ENCODE data around the gene CEP164. TPM values are rescaled to one million over a fixed set of nuclear protein-coding genes. Genes with fewer than 3 reads are reported as not detected.

Gene CEP164
- total RNA-seq, 1 experiment from 2014 or later, result 21.0 TPM

GRCh38 chr11:117395476-117395875 is 67.8 kb downstream of the CEP164 start:
- peaks cover 30% of the 10 kb centered on the region for H3K9me3 Mint-ChIP-seq
- H3K4me3 Mint-ChIP-seq, result no peak overlapping the region
- no peak for DNase-seq (ENCODE audit: low spot score)
- ChIA-PET CTCF (interaction anchor here (0.6 kb wide), 1 partner anchor 16 kb away, joined by 4 read pairs; no protein-coding TSS in a partner anchor), POLR2A (interaction anchor here (0.5 kb wide), 1 partner anchor 16 kb away, joined by 4 read pairs; no protein-coding TSS in a partner anchor)
- H3K27ac Mint-ChIP-seq, result no peak overlapping the region
- H3K36me3 Mint-ChIP-seq, result peaks cover 57% of the 10 kb centered on the region
- H3K27me3 Mint-ChIP-seq (ENCODE audit: low read depth), result no peaks in the 10 kb centered on the region
- TF ChIP-seq NR2C2 (CRISPR knock-in tag; IDR thresholded peaks at IDR 0.05) (no peak), FOXP1 (CRISPR knock-in tag; IDR thresholded peaks at IDR 0.05; ENCODE audit: borderline replicate concordance) (no peak), JUN (CRISPR knock-in tag; IDR thresholded peaks at IDR 0.05) (no peak), ZNF416 (CRISPR knock-in tag; IDR thresholded peaks at IDR 0.05) (no peak)
- H3K4me1 Mint-ChIP-seq, result peaks cover under 1% of the 10 kb centered on the region
- ATAC-seq, result no peak

GRCh38 chr11:117396970-117397369 is 69.3 kb downstream of the CEP164 start:
- Mint-ChIP-seq H3K4me3 (no peak overlapping the region), H3K9me3 (peaks cover 30% of the 10 kb centered on the region), H3K36me3 (peaks cover 53% of the 10 kb centered on the region), H3K27me3 (ENCODE audit: low read depth) (no peaks in the 10 kb centered on the region), H3K4me1 (peaks cover 8% of the 10 kb centered on the region), H3K27ac (no peak overlapping the region)
- ATAC-seq, result no peak
- ChIA-PET CTCF (no interaction called here), POLR2A (no interaction called here)
- TF ChIP-seq ZNF317 (CRISPR knock-in tag; IDR thresholded peaks at IDR 0.05; ENCODE audit: borderline replicate concordance, low read depth) (no peak), CTCF (IDR thresholded peaks at IDR 0.05) (no peak), OVOL2 (CRISPR knock-in tag; IDR thresholded peaks at IDR 0.05; ENCODE audit: borderline replicate concordance) (no peak), ATF1 (CRISPR knock-in tag; IDR thresholded peaks at IDR 0.05) (no peak), SOX15 (CRISPR knock-in tag; IDR thresholded peaks at IDR 0.05) (no peak), ZNF425 (CRISPR knock-in tag; conservative IDR thresholded peaks at IDR 0.05) (no peak), ZNF416 (CRISPR knock-in tag; IDR thresholded peaks at IDR 0.05) (no peak), MLX (CRISPR knock-in tag; IDR thresholded peaks at IDR 0.05) (no peak), HMGA2 (CRISPR knock-in tag; IDR thresholded peaks at IDR 0.05) (no peak), JUN (CRISPR knock-in tag; IDR thresholded peaks at IDR 0.05) (no peak), TP53 (CRISPR knock-in tag; IDR thresholded peaks at IDR 0.05) (no peak), SMAD3 (CRISPR knock-in tag; IDR thresholded peaks at IDR 0.05; ENCODE audit: borderline replicate concordance) (no peak), PREB (CRISPR knock-in tag; IDR thresholded peaks at IDR 0.05; ENCODE audit: borderline replicate concordance) (no peak), FOXK1 (CRISPR knock-in tag; IDR thresholded peaks at IDR 0.05) (no peak), E2F4 (CRISPR knock-in tag; IDR thresholded peaks at IDR 0.05; ENCODE audit: borderline replicate concordance, low read depth) (no peak), ZNF138 (CRISPR knock-in tag; conservative IDR thresholded peaks at IDR 0.05) (no peak), EMX1 (CRISPR knock-in tag; IDR thresholded peaks at IDR 0.05) (no peak)
- TF ChIP-seq, protein P1, sequence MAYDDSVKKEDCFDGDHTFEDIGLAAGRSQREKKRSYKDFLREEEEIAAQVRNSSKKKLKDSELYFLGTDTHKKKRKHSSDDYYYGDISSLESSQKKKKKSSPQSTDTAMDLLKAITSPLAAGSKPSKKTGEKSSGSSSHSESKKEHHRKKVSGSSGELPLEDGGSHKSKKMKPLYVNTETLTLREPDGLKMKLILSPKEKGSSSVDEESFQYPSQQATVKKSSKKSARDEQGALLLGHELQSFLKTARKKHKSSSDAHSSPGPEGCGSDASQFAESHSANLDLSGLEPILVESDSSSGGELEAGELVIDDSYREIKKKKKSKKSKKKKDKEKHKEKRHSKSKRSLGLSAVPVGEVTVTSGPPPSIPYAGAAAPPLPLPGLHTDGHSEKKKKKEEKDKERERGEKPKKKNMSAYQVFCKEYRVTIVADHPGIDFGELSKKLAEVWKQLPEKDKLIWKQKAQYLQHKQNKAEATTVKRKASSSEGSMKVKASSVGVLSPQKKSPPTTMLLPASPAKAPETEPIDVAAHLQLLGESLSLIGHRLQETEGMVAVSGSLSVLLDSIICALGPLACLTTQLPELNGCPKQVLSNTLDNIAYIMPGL (CRISPR knock-in tag; IDR thresholded peaks at IDR 0.05), result no peak
- TF ChIP-seq, protein P2, sequence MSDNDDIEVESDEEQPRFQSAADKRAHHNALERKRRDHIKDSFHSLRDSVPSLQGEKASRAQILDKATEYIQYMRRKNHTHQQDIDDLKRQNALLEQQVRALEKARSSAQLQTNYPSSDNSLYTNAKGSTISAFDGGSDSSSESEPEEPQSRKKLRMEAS (CRISPR knock-in tag; IDR thresholded peaks at IDR 0.05), result no peak
- TF ChIP-seq, protein P3, sequence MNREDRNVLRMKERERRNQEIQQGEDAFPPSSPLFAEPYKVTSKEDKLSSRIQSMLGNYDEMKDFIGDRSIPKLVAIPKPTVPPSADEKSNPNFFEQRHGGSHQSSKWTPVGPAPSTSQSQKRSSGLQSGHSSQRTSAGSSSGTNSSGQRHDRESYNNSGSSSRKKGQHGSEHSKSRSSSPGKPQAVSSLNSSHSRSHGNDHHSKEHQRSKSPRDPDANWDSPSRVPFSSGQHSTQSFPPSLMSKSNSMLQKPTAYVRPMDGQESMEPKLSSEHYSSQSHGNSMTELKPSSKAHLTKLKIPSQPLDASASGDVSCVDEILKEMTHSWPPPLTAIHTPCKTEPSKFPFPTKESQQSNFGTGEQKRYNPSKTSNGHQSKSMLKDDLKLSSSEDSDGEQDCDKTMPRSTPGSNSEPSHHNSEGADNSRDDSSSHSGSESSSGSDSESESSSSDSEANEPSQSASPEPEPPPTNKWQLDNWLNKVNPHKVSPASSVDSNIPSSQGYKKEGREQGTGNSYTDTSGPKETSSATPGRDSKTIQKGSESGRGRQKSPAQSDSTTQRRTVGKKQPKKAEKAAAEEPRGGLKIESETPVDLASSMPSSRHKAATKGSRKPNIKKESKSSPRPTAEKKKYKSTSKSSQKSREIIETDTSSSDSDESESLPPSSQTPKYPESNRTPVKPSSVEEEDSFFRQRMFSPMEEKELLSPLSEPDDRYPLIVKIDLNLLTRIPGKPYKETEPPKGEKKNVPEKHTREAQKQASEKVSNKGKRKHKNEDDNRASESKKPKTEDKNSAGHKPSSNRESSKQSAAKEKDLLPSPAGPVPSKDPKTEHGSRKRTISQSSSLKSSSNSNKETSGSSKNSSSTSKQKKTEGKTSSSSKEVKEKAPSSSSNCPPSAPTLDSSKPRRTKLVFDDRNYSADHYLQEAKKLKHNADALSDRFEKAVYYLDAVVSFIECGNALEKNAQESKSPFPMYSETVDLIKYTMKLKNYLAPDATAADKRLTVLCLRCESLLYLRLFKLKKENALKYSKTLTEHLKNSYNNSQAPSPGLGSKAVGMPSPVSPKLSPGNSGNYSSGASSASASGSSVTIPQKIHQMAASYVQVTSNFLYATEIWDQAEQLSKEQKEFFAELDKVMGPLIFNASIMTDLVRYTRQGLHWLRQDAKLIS (CRISPR knock-in tag; IDR thresholded peaks at IDR 0.05; ENCODE audit: borderline replicate concordance), result no peak
- no peak for DNase-seq (ENCODE audit: low spot score)
